ENCODE measurements around the gene IL4R. TPM values are rescaled to one million over a fixed set of nuclear protein-coding genes. Genes with fewer than 3 reads are reported as not detected.

The IL4R gene
- total RNA-seq, 4 donors from 2014 or later = 84.9 to 97.9 (median 89.8) TPM

DNA sequence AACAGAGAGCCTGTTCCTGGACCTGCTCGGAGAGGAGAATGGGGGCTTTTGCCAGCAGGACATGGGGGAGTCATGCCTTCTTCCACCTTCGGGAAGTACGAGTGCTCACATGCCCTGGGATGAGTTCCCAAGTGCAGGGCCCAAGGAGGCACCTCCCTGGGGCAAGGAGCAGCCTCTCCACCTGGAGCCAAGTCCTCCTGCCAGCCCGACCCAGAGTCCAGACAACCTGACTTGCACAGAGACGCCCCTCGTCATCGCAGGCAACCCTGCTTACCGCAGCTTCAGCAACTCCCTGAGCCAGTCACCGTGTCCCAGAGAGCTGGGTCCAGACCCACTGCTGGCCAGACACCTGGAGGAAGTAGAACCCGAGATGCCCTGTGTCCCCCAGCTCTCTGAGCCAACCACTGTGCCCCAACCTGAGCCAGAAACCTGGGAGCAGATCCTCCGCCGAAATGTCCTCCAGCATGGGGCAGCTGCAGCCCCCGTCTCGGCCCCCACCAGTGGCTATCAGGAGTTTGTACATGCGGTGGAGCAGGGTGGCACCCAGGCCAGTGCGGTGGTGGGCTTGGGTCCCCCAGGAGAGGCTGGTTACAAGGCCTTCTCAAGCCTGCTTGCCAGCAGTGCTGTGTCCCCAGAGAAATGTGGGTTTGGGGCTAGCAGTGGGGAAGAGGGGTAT lies 48.9 kb downstream of the IL4R start:
- DNase-seq = no peak
- H3K9me3 ChIP-seq = no peaks in the 10 kb centered on the region
- 49% methylated on average over 9 of the region's 16 CpGs; no CpG with 5 or more reads in 1 of the 2 donors for WGBS, 2 donors
- intact Hi-C loops (cut with DNase I) = no loop called here
- H3K27ac ChIP-seq = peak overlapping the region in 3 of 4 donors; percentile 2 to 76 (median 25)
- H3K4me1 ChIP-seq = peaks cover 12 to 65% (median 39%) of the 10 kb centered on the region in 3 donors
- no peaks in the 10 kb centered on the region for H3K27me3 ChIP-seq
- TF ChIP-seq, protein P1, sequence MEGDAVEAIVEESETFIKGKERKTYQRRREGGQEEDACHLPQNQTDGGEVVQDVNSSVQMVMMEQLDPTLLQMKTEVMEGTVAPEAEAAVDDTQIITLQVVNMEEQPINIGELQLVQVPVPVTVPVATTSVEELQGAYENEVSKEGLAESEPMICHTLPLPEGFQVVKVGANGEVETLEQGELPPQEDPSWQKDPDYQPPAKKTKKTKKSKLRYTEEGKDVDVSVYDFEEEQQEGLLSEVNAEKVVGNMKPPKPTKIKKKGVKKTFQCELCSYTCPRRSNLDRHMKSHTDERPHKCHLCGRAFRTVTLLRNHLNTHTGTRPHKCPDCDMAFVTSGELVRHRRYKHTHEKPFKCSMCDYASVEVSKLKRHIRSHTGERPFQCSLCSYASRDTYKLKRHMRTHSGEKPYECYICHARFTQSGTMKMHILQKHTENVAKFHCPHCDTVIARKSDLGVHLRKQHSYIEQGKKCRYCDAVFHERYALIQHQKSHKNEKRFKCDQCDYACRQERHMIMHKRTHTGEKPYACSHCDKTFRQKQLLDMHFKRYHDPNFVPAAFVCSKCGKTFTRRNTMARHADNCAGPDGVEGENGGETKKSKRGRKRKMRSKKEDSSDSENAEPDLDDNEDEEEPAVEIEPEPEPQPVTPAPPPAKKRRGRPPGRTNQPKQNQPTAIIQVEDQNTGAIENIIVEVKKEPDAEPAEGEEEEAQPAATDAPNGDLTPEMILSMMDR (IDR thresholded peaks at IDR 0.05) = no peak
- TF ChIP-seq POLR2A (IDR thresholded peaks at IDR 0.05) = no peak
- H3K4me3 ChIP-seq = no peak overlapping the region
- peaks cover 21 to 66% (median 44%) of the 10 kb centered on the region in 3 donors for H3K36me3 ChIP-seq

DNA sequence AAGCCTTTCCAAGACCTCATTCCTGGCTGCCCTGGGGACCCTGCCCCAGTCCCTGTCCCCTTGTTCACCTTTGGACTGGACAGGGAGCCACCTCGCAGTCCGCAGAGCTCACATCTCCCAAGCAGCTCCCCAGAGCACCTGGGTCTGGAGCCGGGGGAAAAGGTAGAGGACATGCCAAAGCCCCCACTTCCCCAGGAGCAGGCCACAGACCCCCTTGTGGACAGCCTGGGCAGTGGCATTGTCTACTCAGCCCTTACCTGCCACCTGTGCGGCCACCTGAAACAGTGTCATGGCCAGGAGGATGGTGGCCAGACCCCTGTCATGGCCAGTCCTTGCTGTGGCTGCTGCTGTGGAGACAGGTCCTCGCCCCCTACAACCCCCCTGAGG lies 49.5 kb downstream of the IL4R start:
- Histone ChIP-seq H3K27ac (peak overlapping the region in 3 of 4 donors; percentile 25 to 76 (median 69)), H3K36me3 (peaks cover 21 to 61% (median 44%) of the 10 kb centered on the region in 3 donors), H3K4me3 (no peak overlapping the region), H3K9me3 (no peaks in the 10 kb centered on the region), H3K4me1 (peaks cover 16 to 70% (median 42%) of the 10 kb centered on the region in 3 donors), H3K27me3 (no peaks in the 10 kb centered on the region)
- no peak for DNase-seq
- TF ChIP-seq, protein P1 (IDR thresholded peaks at IDR 0.05) = no peak
- no peak for TF ChIP-seq POLR2A (IDR thresholded peaks at IDR 0.05)
- 100% methylated on average over 1 of the region's 5 CpGs for WGBS, 2 donors
- intact Hi-C loops (cut with DNase I) = no loop called here

DNA sequence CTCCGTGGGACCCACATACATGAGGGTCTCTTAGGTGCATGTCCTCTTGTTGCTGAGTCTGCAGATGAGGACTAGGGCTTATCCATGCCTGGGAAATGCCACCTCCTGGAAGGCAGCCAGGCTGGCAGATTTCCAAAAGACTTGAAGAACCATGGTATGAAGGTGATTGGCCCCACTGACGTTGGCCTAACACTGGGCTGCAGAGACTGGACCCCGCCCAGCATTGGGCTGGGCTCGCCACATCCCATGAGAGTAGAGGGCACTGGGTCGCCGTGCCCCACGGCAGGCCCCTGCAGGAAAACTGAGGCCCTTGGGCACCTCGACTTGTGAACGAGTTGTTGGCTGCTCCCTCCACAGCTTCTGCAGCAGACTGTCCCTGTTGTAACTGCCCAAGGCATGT lies 50.0 kb downstream of the IL4R start:
- intact Hi-C loops (cut with DNase I) = no loop called here
- DNase-seq = no peak

DNA sequence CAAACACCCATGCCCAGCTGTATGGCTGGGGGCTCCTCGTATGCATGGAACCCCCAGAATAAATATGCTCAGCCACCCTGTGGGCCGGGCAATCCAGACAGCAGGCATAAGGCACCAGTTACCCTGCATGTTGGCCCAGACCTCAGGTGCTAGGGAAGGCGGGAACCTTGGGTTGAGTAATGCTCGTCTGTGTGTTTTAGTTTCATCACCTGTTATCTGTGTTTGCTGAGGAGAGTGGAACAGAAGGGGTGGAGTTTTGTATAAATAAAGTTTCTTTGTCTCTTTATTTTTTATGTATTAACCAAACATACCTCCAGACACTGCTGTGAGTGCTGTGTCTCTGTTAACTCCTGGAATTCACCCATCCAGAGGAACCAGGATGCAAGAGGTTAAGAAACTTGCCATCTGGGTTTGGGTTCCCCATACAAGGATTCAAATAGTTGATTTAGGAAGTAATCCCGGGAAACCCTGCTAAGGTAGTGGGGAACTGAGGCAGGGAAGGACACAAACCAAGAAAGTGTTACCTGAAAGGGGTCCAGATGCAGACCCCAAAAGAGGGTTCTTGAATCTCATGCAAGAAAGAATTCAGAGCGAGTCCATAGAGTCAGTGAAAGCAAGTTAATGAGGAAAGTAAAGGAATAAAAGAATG lies 50.8 kb downstream of the IL4R start:
- 43 to 49% methylated on average over 5 to 6 of the region's 6 CpGs for WGBS, 2 donors
- no peak for DNase-seq
- Histone ChIP-seq H3K36me3 (peaks cover 13 to 47% (median 33%) of the 10 kb centered on the region in 3 donors), H3K4me1 (peaks cover 16 to 73% (median 42%) of the 10 kb centered on the region in 3 donors), H3K4me3 (no peak overlapping the region), H3K27ac (peak overlapping the region; percentile 42 to 76 (median 72)), H3K27me3 (no peaks in the 10 kb centered on the region), H3K9me3 (no peaks in the 10 kb centered on the region)
- TF ChIP-seq, protein P1 (IDR thresholded peaks at IDR 0.05) = no peak
- no peak for TF ChIP-seq POLR2A (IDR thresholded peaks at IDR 0.05)
- intact Hi-C loops (cut with DNase I) = loop anchor here (5.0 kb wide), 1 partner anchor 127 kb away; no protein-coding TSS in a partner anchor

More for the DNA sequence above, 50.0 kb downstream of the IL4R start:
- H3K27me3 ChIP-seq = no peaks in the 10 kb centered on the region
- 60% methylated on average over 5 of the region's 9 CpGs; no CpG with 5 or more reads in 1 of the 2 donors for WGBS, 2 donors
- H3K36me3 ChIP-seq = peaks cover 21 to 56% (median 39%) of the 10 kb centered on the region in 3 donors
- no peak for TF ChIP-seq POLR2A (IDR thresholded peaks at IDR 0.05)
- TF ChIP-seq, protein P1 (IDR thresholded peaks at IDR 0.05) = no peak
- peaks cover 16 to 73% (median 42%) of the 10 kb centered on the region in 3 donors for H3K4me1 ChIP-seq
- H3K9me3 ChIP-seq = no peaks in the 10 kb centered on the region
- H3K4me3 ChIP-seq = no peak overlapping the region
- peak overlapping the region; percentile 22 to 76 (median 47) for H3K27ac ChIP-seq
